K562 (cell line): Measurements from ENCODE around the gene C1QTNF6. TPM values are rescaled to one million over a fixed set of nuclear protein-coding genes. Genes with fewer than 3 reads are reported as not detected.
A peak's percentile ranks its signal among the peaks of the same experiment; 100 is the strongest.

Source experiments
- BCL6 ChIP-seq: fragments of 250-450 bp; sonication (Bioruptor Pico); IDR thresholded peaks from 2 replicates; pipeline ENCODE4 v1.4.0; 2020
- BRCA1 ChIP-seq, 2 experiments: fragments of 450-650 bp in 1 of 2; sonication (generic) in 1 of 2; formaldehyde crosslinking in 1 of 2; IDR thresholded peaks; 2 replicates each; pipeline versions ENCODE4 v1.5.0 to v1.6.1; 2017 to 2020; ENCODE audit warnings: mild to moderate bottlenecking in 1 of 2, missing genetic modification reagents in 1 of 2
- DIDO1 ChIP-seq: fragments of 450-650 bp; IDR thresholded peaks from 2 replicates; pipeline ENCODE4 v1.6.1; 2016; ENCODE audit warnings: low read depth, missing biosample characterization, missing genetic modification characterization
- ELF1 ChIP-seq: fragments of 200-800 bp; sonication (Bioruptor generic); IDR thresholded peaks from 2 replicates; pipeline ENCODE4 v1.6.1; 2016; ENCODE audit warnings: missing genetic modification characterization, missing compliant biosample characterization
- ELK3 ChIP-seq: fragments of 450-650 bp; formaldehyde crosslinking; IDR thresholded peaks from 2 replicates; pipeline ENCODE4 v1.4.0; 2020; ENCODE audit warnings: mild to moderate bottlenecking
- GATA2 ChIP-seq: sonication (generic); formaldehyde crosslinking; IDR thresholded peaks from 2 replicates; pipeline ENCODE4 v1.4.0; 2020; ENCODE audit warnings: mild to moderate bottlenecking, missing genetic modification reagents
- HNRNPLL ChIP-seq: fragments of 200-400 bp; formaldehyde crosslinking; IDR thresholded peaks from 2 replicates; pipeline ENCODE4 v1.6.1; 2017; ENCODE audit warnings: low read length, low read depth, mild to moderate bottlenecking; ENCODE audit not compliant: poor library complexity, severe bottlenecking
- JUNB ChIP-seq: fragments of 450-650 bp; formaldehyde crosslinking; conservative IDR thresholded peaks from 2 replicates; pipeline ENCODE4 v1.4.0; 2020; ENCODE audit warnings: mild to moderate bottlenecking
- MXI1 ChIP-seq: IDR thresholded peaks from 2 replicates; pipeline ENCODE4 v1.6.1; 2011; ENCODE audit warnings: low read depth, mild to moderate bottlenecking, improper control_type of control experiment, low read length
- MYC ChIP-seq, 2 experiments: fragments of 250-450 bp in 1 of 2; sonication (Bioruptor Pico) in 1 of 2; IDR thresholded peaks; 2 replicates each; pipeline versions ENCODE4 v1.5.1 to v1.6.1; 2012 to 2021; ENCODE audit warnings: low read depth in 2 of 2, borderline replicate concordance in 1 of 2, improper control_type of control experiment in 1 of 2, low read length in 1 of 2, mild to moderate bottlenecking in 1 of 2, moderate library complexity in 1 of 2
- NCOA4 ChIP-seq: fragments of 450-650 bp; IDR thresholded peaks from 2 replicates; pipeline ENCODE4 v1.6.1; 2018; ENCODE audit warnings: mild to moderate bottlenecking; ENCODE audit not compliant: partially characterized antibody
- NFATC3 ChIP-seq: fragments of 450-650 bp; IDR thresholded peaks from 2 replicates; pipeline ENCODE4 v1.6.1; 2017; ENCODE audit warnings: mild to moderate bottlenecking
- RBM25 ChIP-seq: fragments of 200-400 bp; formaldehyde crosslinking; IDR thresholded peaks from 2 replicates; pipeline ENCODE4 v1.6.1; 2018; ENCODE audit warnings: low read length, low read depth, moderate library complexity; ENCODE audit not compliant: severe bottlenecking
- SMAD4 ChIP-seq: fragments of 250-450 bp; sonication (Bioruptor Pico); conservative IDR thresholded peaks from 2 replicates; pipeline ENCODE4 v1.8.0; 2021; ENCODE audit warnings: inconsistent platforms, mild to moderate bottlenecking, moderate library complexity
- SOX6 ChIP-seq: fragments of 450-650 bp; IDR thresholded peaks from 2 replicates; pipeline ENCODE4 v1.6.1; 2014; ENCODE audit warnings: mild to moderate bottlenecking
- THAP12 ChIP-seq: fragments of 250-450 bp; sonication (Bioruptor Pico); IDR thresholded peaks from 2 replicates; pipeline ENCODE4 v1.9.0; 2021; ENCODE audit warnings: mild to moderate bottlenecking, inconsistent platforms
- ZBED1 ChIP-seq: IDR thresholded peaks from 2 replicates; pipeline ENCODE4 v1.6.1; 2014
- ZNF175 ChIP-seq: fragments of 200-800 bp; sonication (Bioruptor generic); IDR thresholded peaks from 2 replicates; pipeline ENCODE4 v1.6.1; 2016; ENCODE audit warnings: low read depth, mild to moderate bottlenecking, missing genetic modification characterization, missing compliant biosample characterization
- ZNF311 ChIP-seq: fragments of 250-450 bp; sonication (Bioruptor Pico); IDR thresholded peaks from 2 replicates; pipeline ENCODE4 v1.4.0; 2020; ENCODE audit warnings: mild to moderate bottlenecking, moderate library complexity
- ZNF507 ChIP-seq: conservative IDR thresholded peaks from 2 replicates; pipeline ENCODE4 v1.6.1; 2017; ENCODE audit warnings: missing genetic modification characterization, missing compliant biosample characterization
- ZNF57 ChIP-seq: fragments of 450-650 bp; formaldehyde crosslinking; IDR thresholded peaks from 2 replicates; pipeline ENCODE4 v1.4.0; 2020; ENCODE audit warnings: mild to moderate bottlenecking, moderate library complexity
- ZNF766 ChIP-seq: fragments of 200-800 bp; sonication (Bioruptor generic); conservative IDR thresholded peaks from 2 replicates; pipeline ENCODE4 v1.6.1; 2016; ENCODE audit warnings: missing genetic modification characterization, missing compliant biosample characterization
- ZSCAN29 ChIP-seq: fragments of 450-650 bp; IDR thresholded peaks from 2 replicates; pipeline ENCODE4 v1.6.1; 2017
- polyA plus RNA-seq, 8 experiments: library from polyadenylated mRNA; depleted of rRNA in 4 of 8; stranded (reverse) in 5 of 8; unstranded in 3 of 8; fragments of >200 nt; fragmentation: Nextera tagmentation in 2 of 8; fragmentation: Illumina TruSeq in 1 of 8; extraction: Ambion mirVana in 2 of 8; extraction: Trizol in 1 of 8; gene quantifications; 2 replicates each; pipeline versions ENCODE4 v1.2.1 to v1.2.3, GENCODE V29; 2011 to 2014; ENCODE audit warnings: inconsistent platforms in 1 of 8, missing spikeins in 1 of 8
- total RNA-seq, 7 experiments: library from RNA; depleted of rRNA in 6 of 7; stranded (reverse); fragments of >200 nt in 6 of 7; fragmentation: Illumina TruSeq in 2 of 7; extraction: Trizol in 2 of 7; gene quantifications; 2 replicates each; pipeline versions ENCODE4 v1.2.1 to v1.2.3, GENCODE V29; 2011 to 2021; ENCODE audit warnings: low replicate concordance in 1 of 7
- TF ChIP-seq, protein P1 (sequence below), 2 experiments: fragments of 250-450 bp in 1 of 2; fragments of 450-650 bp in 1 of 2; sonication (Bioruptor Pico) in 1 of 2; IDR thresholded peaks; 2 replicates each; pipeline versions ENCODE4 v1.6.1 to v1.8.0; 2016 to 2021; ENCODE audit warnings: mild to moderate bottlenecking in 2 of 2, moderate library complexity in 2 of 2, missing compliant biosample characterization in 1 of 2, missing genetic modification characterization in 1 of 2
- TF ChIP-seq, protein P2 (sequence below): fragments of 450-650 bp; IDR thresholded peaks from 2 replicates; pipeline ENCODE4 v1.6.1; 2017; ENCODE audit warnings: antibody characterized with exemption

The C1QTNF6 gene
- total and polyA plus RNA-seq, 9 of the 15 experiments (the other 6 are each of a cell fraction or from before 2014, with no cell fraction given): 0.18 to 0.92 (median 0.55) TPM

DNA sequence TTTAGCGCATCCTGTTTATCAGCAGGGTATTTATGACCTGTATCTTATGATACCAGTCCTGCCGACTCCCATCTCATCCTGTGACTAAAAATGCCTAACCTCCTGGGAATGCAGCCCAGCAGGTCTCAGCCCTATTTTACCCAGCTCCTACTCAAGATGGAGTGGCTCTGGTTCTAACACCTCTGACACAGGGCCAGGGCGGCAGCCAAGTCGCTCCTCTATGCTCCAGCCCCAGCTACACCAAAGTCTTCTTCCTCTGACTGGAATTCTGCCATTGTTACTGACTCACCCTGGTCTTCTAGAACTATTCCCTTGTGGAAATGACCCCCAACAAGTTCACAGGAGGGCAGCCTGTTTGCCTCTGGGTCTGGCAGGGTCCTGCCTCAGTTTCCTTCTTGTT, 7.9 kb upstream of the C1QTNF6 start (continued):
- TF ChIP-seq SMAD4 (CRISPR knock-in tag) (peak; percentile 73), ZNF766 (CRISPR knock-in tag) (0 out of 2 replicates have a peak, but pooled peaks have one; percentile 44), JUNB (CRISPR knock-in tag) (no peak), ZSCAN29 (no peak), ZNF57 (CRISPR knock-in tag) (no peak), SOX6 (no peak), GATA2 (CRISPR knock-in tag) (no peak), ZNF311 (CRISPR knock-in tag) (0 out of 2 replicates have a peak, but pooled peaks have one; percentile 38), ELF1 (no peak), HNRNPLL (no peak), MXI1 (no peak), THAP12 (CRISPR knock-in tag) (no peak), MYC (IDR thresholded peaks at IDR 0.05; ENCODE audit: low read depth, low read length) (no peak), MYC (CRISPR knock-in tag; IDR thresholded peaks at IDR 0.05; ENCODE audit: borderline replicate concordance, low read depth) (no peak), BCL6 (peak; percentile 65; the same call in 1 of the 2 replicates), ZBED1 (no peak), ZNF507 (tag) (no peak), RBM25 (no peak), DIDO1 (tag) (no peak), NFATC3 (no peak), BRCA1 (IDR thresholded peaks at IDR 0.05) (no peak), BRCA1 (CRISPR knock-in tag; IDR thresholded peaks at IDR 0.05) (no peak), ZNF175 (CRISPR knock-in tag) (peak; percentile 32; the same call in 1 of the 2 replicates), NCOA4 (no peak), ELK3 (CRISPR knock-in tag) (no peak)
- TF ChIP-seq, protein P1, sequence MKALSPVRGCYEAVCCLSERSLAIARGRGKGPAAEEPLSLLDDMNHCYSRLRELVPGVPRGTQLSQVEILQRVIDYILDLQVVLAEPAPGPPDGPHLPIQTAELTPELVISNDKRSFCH (CRISPR knock-in tag; IDR thresholded peaks at IDR 0.05): no peak
- TF ChIP-seq, protein P1 (tag; IDR thresholded peaks at IDR 0.05): peak; percentile 85
- TF ChIP-seq, protein P2, sequence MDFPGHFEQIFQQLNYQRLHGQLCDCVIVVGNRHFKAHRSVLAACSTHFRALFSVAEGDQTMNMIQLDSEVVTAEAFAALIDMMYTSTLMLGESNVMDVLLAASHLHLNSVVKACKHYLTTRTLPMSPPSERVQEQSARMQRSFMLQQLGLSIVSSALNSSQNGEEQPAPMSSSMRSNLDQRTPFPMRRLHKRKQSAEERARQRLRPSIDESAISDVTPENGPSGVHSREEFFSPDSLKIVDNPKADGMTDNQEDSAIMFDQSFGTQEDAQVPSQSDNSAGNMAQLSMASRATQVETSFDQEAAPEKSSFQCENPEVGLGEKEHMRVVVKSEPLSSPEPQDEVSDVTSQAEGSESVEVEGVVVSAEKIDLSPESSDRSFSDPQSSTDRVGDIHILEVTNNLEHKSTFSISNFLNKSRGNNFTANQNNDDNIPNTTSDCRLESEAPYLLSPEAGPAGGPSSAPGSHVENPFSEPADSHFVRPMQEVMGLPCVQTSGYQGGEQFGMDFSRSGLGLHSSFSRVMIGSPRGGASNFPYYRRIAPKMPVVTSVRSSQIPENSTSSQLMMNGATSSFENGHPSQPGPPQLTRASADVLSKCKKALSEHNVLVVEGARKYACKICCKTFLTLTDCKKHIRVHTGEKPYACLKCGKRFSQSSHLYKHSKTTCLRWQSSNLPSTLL: no peak
